DMS114 treated with DMSO at 0.1 percent for 48 hours (cell line): ENCODE results near the gene GMNN.

Experiments used
- DNase-seq: peaks from one replicate; lab custom pipeline; 2025; ENCODE audit not compliant: unreplicated experiment; lab: John Stamatoyannopoulos, UW

The GMNN gene

DNA sequence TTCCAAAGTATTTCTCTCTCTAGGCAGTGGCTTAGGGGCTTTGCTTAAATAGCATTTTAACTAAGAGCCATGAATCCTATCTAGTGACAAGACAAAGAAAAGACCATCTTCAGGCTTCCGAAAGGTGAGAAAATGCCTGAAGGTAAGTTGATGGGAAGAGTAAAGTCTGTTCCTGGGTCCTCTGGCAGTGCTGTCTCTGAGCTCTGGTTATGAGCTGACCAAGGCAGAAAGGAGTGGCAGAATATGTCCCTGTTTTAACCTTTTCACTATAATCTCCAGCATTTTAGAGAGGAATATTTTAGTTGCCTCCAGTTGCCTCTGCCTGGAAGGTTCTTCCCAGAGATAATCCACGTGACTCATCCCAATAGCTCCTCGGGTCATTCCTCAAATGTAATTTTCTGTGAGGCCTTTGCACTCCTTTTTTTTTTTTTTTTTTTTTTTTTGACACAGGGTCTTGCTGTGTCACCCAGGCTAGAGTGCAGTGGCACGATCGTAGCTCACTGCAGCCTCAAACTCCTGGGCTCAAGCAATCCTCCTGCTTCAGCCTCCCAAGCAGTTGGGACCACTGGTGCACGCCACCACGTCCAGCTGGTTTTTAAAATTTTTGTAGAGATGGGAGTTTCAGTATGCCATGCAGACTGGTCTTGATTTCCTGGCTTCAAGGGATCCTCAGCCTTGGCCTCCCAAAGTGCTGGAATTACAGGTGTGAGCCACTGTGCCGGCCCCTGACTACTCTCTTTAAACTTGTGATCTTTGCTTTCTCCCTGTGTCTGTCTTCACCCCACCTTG lies 27.7 kb downstream of the GMNN start:
- DNase-seq, result no peak

DNA sequence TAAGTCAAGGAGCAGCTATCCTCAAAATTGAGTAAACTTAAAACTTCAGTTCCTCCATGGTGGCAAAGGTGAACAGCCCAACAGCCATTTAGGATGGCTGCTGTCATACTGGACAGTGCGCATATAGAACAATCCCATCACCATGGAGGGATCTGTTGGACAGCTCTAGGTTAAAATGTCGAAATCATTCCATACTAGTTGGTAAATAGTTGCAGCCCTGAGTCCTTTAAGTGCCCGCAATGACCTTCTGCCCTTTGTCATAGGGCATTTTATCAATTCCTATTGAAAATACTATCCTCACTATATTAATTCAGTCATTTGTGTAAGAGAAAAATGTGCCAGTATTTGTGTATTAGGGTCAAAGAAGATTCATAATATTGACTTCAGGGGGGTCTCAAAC lies 32.8 kb downstream of the GMNN start:
- DNase-seq, result no peak

DNA sequence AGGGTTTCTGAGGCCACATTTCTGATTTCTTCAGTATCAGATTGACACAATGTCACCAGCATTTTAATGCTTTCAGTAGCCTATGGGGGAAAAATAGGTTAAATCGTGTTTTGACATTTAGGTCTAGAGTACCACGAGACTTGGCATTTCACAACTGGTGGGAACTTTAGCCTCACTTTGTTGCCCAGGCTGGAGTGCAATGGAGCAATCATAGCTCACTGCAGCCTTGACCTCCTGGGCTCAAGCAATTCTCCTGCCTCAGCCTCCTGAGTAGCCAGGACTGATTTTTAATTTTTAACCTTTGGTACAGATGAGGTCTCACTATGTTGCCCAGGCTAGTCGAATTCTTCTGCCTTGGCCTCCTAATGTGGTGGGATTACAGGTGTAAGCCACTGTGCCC lies 35.0 kb downstream of the GMNN start:
- no peak for DNase-seq

DNA sequence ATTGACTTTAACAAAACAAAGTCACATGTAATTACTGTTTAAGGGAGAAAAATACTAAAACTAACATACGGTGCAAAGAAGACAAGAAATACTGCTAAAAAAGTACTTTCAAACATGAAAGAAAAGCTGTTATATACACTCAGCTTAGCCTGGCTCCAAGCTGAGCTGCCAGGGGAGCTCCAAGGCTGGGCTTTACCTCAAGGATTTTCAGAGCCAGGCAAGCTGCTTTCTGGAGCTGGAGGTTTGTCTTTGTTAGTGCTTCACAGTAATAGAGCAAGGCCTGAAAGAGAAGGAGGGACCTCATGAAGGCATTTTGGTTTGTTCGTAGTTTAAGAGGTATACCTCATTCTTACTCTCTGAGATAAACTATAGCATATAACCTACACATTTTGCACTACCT lies 43.6 kb downstream of the GMNN start:
- no peak for DNase-seq

DNA sequence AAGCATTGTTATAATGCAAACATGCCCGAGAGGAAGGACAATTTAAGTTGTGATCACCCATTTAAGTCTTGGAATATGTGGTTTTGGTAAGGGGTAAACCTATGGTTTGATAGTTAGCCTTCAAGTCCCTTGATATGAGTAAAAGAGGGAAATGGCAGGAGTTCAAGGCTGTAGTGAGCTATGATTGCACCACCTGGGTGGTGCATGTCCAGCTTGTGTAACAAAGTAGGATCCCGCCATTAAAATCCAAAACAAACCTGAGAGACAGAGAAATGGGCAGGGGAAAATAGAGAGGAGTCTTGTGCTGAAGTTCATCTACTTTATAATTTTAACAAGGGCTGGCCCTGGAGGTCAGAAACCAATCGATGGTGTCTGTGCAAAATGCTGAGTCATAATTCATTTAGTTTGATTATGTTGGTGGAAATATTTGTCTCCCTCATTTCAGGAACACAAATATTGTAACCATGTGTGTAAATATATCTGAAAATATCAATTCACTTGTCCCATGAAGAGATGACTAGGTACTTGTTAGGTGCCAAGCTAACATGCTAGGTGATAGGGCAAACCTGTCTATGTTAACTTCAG lies 47.2 kb downstream of the GMNN start:
- DNase-seq, result no peak

DNA sequence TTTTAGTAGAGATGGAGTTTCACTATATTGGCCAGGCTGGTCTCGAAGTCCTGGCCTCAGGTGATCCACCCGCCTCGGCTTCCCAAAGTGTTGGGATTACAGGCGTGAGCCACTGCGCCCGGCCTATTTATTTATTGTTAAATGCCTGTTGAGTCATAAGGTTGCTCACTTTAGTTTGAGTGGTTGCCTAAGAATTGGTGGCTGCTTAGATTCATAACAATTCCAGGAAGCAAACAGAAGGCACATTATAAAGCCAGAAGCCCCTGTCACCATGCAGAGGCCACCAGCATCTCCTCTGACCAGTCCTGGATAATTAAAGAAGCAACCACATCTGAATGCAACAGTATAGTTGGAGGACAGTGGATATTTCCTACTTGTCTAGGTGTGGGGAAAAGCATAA lies 48.0 kb downstream of the GMNN start:
- DNase-seq, result no peak

DNA sequence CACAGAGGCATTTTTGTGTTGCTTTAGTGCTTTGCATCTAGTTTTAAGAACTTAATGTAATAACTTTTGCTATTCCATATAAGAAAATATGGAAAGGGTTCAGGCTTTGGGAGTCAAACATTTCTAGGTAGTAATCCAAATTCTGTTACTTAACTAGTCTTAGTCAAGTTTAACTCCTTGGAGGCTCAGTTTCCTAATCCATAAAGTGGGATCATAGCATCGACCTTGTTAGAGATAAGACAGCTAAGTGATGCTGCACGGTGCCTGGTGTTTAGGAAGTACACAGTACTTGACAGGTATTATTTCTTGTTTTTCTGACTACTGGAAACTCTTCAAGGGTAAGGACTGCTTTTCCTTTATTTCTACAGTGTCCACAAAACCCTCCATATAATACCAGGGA lies 48.4 kb downstream of the GMNN start:
- DNase-seq, result no peak

DNA sequence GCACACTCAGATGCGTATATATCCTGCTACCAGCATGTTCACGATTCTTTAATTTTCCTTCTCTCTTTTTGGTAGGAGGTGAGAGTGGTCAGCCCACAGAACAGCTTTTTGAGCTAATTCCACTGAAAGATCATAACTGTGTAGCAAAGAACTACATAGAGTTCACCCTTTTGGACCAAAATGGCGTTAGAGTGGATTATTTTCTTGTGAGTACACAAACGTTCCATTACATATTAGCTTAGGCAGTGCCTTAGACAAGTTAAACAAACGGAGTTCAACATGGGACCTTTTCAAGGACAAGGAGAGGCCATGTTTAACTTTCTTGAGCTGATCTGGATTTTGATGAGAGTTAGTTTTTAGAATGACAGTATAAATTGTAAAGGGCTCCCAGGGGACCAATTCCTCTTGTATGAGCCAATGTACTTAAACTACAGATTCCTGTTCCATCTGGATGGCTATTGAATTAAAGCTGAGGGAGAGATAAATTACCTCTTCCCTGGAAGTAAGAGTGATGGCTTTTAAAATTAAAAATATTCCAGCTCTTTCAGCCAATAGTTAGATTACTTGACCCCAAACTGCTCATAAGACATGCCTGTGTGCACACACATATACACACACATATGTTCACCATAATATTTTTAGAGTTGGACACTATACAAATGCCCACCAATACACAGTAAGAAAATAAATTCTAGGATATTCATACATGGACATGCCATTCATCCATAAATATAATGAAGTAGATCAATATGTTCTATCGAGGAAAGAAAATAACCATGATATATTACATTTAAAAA lies 49.6 kb downstream of the GMNN start:
- no peak for DNase-seq

DNA sequence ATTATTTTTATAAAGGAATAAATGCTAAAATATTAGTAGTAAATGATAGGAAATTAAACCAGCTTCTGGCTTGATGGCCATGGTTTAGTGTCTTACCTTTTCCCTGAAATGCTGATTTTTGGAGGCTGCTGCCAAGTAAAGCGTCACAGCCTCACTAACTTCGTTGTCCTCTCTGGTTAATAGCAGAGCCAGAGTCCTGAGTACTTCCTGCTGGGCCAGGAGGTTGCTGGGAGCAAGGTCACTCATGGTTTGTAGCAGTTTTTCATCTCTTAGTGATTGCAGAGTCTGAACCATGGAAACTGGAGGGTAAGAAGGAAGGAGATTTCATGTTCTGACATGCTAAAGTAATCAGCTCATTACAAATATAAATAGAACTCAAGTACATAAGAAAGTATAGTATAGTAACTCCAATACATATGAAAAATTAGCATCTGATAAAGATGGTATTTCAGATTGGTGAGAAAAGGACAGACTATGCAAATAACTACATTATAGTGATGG lies 50.4 kb downstream of the GMNN start:
- DNase-seq, result no peak

DNA sequence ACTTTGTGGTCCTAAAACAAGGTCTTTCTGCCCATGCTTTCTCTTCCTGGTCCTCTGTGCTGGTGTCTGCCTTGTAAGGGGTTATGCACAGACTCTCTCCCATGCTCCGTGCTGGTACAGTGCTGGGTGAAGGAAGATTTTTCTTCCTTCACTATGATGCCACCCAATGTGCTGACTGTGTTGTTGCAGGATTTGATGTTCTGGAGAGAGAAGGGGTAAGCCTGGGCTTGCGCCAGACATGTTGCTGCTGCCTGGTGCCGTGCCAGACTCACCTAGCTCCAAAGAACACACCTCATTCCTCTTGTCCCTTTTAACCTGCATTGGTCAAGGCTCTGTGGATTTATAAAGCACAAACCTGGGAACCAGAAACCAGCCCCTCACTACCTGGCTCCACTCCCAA lies 52.4 kb downstream of the GMNN start:
- DNase-seq, result no peak

DNA sequence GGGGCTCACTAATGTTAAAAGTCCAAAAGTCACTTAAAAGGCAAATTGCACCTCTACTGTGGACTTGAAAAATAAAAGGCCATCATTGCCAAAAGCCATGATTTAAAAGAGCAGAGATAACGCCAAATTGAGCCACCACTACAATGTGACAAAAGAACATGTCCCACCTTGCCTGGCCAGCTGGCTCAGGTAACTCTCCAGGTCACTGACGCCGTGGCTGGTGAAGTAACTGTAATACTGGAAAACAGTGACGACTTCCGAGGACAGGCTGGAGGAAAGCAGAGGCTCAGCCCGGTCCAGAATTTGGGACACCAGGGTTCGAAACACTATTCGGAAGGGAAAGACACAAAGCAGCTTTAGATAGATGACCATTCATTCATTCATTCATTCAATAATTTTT lies 53.2 kb downstream of the GMNN start:
- no peak for DNase-seq

DNA sequence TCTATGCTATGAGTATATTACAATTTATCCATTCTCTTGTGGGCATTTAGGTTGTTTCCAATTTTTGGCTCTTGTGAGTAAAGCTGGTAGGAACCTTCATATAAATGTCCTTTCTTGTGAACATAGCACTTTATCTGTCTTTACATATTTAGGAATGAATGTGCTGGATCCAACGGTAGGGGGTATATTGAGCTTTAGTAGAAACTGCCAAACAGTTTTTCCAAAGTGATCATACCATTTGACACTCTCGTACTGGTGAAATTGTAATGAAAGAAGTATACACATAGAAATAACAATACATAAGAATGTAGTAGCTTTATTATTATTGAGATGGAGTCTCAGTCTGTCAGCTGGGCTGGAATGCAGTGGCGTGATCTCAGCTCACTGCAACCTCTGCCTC lies 54.9 kb downstream of the GMNN start:
- DNase-seq, result peak; percentile 16

DNA sequence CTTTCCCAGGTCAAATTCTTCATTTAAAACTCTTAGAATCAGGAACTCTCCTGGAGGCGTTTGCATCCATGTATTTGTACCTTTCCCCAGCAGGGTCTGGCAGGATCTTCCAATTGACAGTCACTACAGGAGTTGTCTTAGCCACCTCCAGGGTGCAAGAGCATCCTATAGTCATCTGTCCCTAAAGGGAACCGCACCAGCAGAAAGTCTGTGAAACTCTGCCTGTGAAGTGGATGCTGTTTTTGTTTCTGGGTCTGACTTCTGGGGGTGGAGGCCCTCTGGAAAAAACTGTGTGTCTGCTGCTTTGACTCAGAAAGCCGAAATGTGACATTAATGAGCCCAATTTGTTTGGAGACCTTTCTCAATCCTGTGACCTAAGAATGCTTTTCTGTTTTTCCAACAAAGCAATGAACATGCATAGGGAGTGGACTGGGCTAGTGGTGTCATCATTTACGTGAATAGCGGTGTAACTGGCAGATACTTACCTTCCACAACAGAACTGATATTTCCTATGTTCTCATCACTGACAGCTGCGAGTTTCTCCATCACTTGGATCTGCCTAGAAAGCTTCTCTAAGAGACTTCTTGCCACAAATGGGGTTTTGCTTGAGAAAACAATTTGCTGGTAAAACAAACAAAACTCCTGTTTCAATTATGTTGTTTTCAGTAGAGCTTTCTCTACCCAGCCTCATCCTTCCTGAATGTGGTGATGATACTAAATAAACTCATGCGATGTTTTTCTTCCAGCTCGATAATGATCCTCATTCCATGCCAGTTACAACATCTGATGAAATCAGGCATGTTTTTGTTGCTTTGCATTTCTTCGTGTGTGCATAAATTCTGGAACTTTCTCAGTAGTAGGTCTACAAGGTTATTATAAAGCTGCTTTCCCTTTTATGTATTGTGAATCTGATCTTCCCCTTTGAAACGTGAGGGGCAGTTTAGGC lies 57.3 kb downstream of the GMNN start:
- no peak for DNase-seq

DNA sequence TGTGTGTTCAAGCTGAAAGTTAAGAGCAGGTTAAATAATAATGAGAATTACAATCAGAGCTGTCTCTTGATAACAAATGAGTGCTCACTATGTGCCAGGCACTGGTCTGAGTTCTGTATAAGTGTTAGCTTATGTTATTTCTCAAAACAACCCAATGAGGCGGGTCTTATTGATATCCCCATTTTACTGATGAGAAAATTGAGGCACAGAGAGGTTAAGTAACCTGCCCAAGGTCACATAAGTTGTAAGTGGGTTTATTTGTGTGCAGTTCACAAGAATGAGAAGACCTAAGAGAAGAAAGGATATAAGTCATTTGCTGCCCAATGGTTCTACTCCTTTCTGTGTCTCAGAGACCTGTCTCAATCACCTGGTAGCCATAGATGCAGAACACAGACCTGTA lies 58.1 kb downstream of the GMNN start:
- DNase-seq, result no peak

DNA sequence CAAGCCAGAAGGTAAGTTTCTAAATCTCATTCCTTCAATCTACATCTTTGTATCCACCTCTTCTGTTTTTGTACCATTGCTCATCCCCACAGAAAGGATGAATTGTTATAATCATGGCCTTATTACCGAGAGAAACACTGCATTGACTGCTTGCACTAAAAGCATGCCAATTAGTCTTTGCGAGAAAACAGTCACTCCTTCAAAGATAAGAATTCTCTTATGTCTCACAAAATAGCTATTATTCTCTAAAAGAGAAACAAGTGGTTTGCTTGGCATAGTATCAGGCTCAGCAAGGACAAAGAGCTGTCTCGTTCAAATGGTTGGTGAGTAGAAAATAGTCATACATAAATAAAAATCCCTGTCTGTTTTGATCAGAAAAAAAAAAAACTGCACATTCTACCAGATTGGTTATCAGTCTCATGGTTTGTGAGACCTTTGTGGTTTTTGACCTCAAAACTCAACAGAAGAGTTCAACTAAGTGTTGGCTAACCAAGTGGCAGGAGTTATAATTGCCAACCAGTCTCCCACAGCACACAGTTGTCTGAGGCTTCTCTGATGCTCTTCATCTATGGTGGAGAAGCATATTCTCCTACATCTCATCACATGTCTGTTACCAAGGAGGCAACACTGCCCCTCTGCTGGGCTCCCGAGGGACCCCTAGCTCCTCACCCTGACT lies 59.1 kb downstream of the GMNN start:
- no peak for DNase-seq
